HepG2 (cell line): ENCODE results near the gene BOD1L1. TPM values are rescaled to one million over a fixed set of nuclear protein-coding genes. Genes with fewer than 3 reads are reported as not detected.
A peak's percentile ranks its signal among the peaks of the same experiment; 100 is the strongest.

ENCODE experiments used
- ATAC-seq: fragments of 200-7000 bp; cut with Tn5 transposase; 3 replicates; pipeline ENCODE4 v1.9.1; 2020; ENCODE audit warnings: mild to moderate bottlenecking, moderate library complexity
- BruUV-seq: library from RNA; stranded (reverse); fragments of 400-500 nt; replicated peaks from 2 replicates; lab custom pipeline; 2021; lab: Mats Ljungman, UMichigan
- CTCF ChIA-PET: fragments of 300-600 bp; formaldehyde crosslinking; extraction: SDS; loops from one replicate; lab custom pipeline; 2021; ENCODE audit warnings: low total read pairs, inconsistent platforms, low intra/inter-chr PET ratio; lab: Yijun Ruan, JAX
- POLR2A ChIA-PET: fragments of 350-600 bp; sonication (Branson Sonifier 250); formaldehyde crosslinking; loops from one replicate; lab custom pipeline; 2020; ENCODE audit warnings: antibody characterized with exemption, inconsistent platforms; lab: Yijun Ruan, JAX
- DNase-seq: peaks from one replicate; pipeline ENCODE4 v3.0.0-alpha.2; 2015; ENCODE audit warnings: low spot score
- FAIRE-seq: peaks from 3 replicates; lab custom pipeline; 2011; peaks lifted over from hg19 to GRCh38; lab: Jason Lieb, UNC
- H2AFZ ChIP-seq: one replicate; pipeline ENCODE4 v1.6.1; 2011; ENCODE audit warnings: low read length, inconsistent platforms
- H3K27ac ChIP-seq: fragments of 300-600 bp; 3 replicates; pipeline ENCODE4 v1.8.0; 2011; ENCODE audit warnings: mixed run types, mild to moderate bottlenecking, mixed read lengths, low read length, inconsistent platforms; ENCODE audit not compliant: insufficient read depth; ENCODE audit errors: extremely low read length
- H3K27me3 ChIP-seq, 2 experiments: fragments of 200-600 bp in 1 of 2; 2 replicates in 1 of 2; 3 replicates in 1 of 2; pipeline versions ENCODE4 v1.6.0 to v1.8.0; 2011; ENCODE audit warnings: low read length in 2 of 2, mild to moderate bottlenecking in 2 of 2, moderate library complexity in 2 of 2, inconsistent platforms in 1 of 2; ENCODE audit not compliant: insufficient read depth in 2 of 2, control insufficient read depth in 1 of 2
- H3K36me3 ChIP-seq, 2 experiments: fragments of 200-600 bp in 1 of 2; replicated peaks in 1 of 2; 2 replicates in 1 of 2; 3 replicates in 1 of 2; pipeline versions ENCODE4 v1.5.1 to v1.8.0; 2011; ENCODE audit warnings: low read length in 2 of 2, inconsistent platforms in 1 of 2; ENCODE audit not compliant: insufficient read depth in 2 of 2, control insufficient read depth in 1 of 2
- H3K4me1 ChIP-seq: 2 replicates; pipeline ENCODE4 v1.5.1; 2012; ENCODE audit warnings: low read length, inconsistent platforms; ENCODE audit not compliant: insufficient read depth
- H3K4me2 ChIP-seq: 2 replicates; pipeline ENCODE4 v1.6.0; 2011; ENCODE audit warnings: low read depth, low read length, inconsistent platforms
- H3K4me3 ChIP-seq, 3 experiments: fragments of 200-600 bp in 1 of 3; sonication (generic), shearing (Covaris generic) in 1 of 3; replicated peaks in 1 of 3; 2 replicates each; pipeline ENCODE4 v1.5.1; 2011 to 2016; ENCODE audit warnings: low read length in 3 of 3, inconsistent platforms in 2 of 3, low read depth in 2 of 3, mild to moderate bottlenecking in 2 of 3, control low read depth in 1 of 3, mixed read lengths in 1 of 3; ENCODE audit not compliant: insufficient read depth in 1 of 3
- H3K79me2 ChIP-seq: one replicate; pipeline ENCODE4 v1.6.1; 2011; ENCODE audit warnings: low read length, inconsistent platforms; ENCODE audit not compliant: insufficient read depth
- H3K9ac ChIP-seq: 2 replicates; pipeline ENCODE4 v1.6.0; 2011; ENCODE audit warnings: mild to moderate bottlenecking, low read depth, low read length, inconsistent platforms; ENCODE audit not compliant: insufficient read depth
- H3K9me3 ChIP-seq: 2 replicates; pipeline ENCODE4 v1.5.1; 2012; ENCODE audit warnings: mild to moderate bottlenecking, low read length
- H4K20me1 ChIP-seq: 2 replicates; pipeline ENCODE4 v1.6.0; 2011; ENCODE audit warnings: inconsistent platforms, mild to moderate bottlenecking, low read length, moderate library complexity; ENCODE audit not compliant: insufficient read depth
- CAMTA2 ChIP-seq: sonication (generic); formaldehyde crosslinking; IDR thresholded peaks from 2 replicates; pipeline ENCODE4 v1.4.0; 2020; ENCODE audit warnings: mild to moderate bottlenecking, missing genetic modification reagents, borderline replicate concordance
- CCAR2 ChIP-seq: fragments of 200-400 bp; formaldehyde crosslinking; optimal IDR thresholded peaks from 2 replicates; pipeline ENCODE3; 2018; ENCODE audit warnings: low read depth, mild to moderate bottlenecking, low read length, moderate library complexity
- E2F1 ChIP-seq: sonication (generic); formaldehyde crosslinking; IDR thresholded peaks from 2 replicates; pipeline ENCODE4 v1.5.0; 2020; ENCODE audit warnings: missing genetic modification reagents
- HOXA9 ChIP-seq: sonication (generic); formaldehyde crosslinking; IDR thresholded peaks from 2 replicates; pipeline ENCODE4 v1.8.1; 2022; ENCODE audit warnings: missing genetic modification reagents, mild to moderate bottlenecking, moderate library complexity, borderline replicate concordance
- MEIS2 ChIP-seq: sonication (generic); formaldehyde crosslinking; IDR thresholded peaks from 2 replicates; pipeline ENCODE4 v1.9.0; 2021; ENCODE audit warnings: mild to moderate bottlenecking, missing genetic modification reagents
- NFKBIZ ChIP-seq: IDR thresholded peaks from 2 replicates; pipeline ENCODE4 v1.6.1; 2018; ENCODE audit warnings: missing genetic modification reagents, missing compliant biosample characterization
- POLR2A ChIP-seq, 2 experiments: IDR thresholded peaks; 2 replicates each; pipeline ENCODE4 v1.6.1; 2011; ENCODE audit warnings: low read depth in 2 of 2, low read length in 2 of 2, mild to moderate bottlenecking in 1 of 2, moderate library complexity in 1 of 2; ENCODE audit not compliant: insufficient read depth in 1 of 2
- SRSF9 ChIP-seq: fragments of 200-400 bp; formaldehyde crosslinking; IDR thresholded peaks from 2 replicates; pipeline ENCODE4 v1.6.1; 2018; ENCODE audit warnings: borderline replicate concordance, mild to moderate bottlenecking, low read depth, low read length; ENCODE audit not compliant: insufficient read depth, poor library complexity, severe bottlenecking
- ZNF235 ChIP-seq: sonication (generic); formaldehyde crosslinking; IDR thresholded peaks from 2 replicates; pipeline ENCODE4 v1.8.1; 2023; ENCODE audit warnings: mild to moderate bottlenecking, missing genetic modification reagents, borderline replicate concordance
- ZNF367 ChIP-seq: sonication (generic); formaldehyde crosslinking; IDR thresholded peaks from 2 replicates; pipeline ENCODE4 v1.4.0; 2020; ENCODE audit warnings: missing genetic modification reagents, borderline replicate concordance
- ZNF615 ChIP-seq: sonication (generic); formaldehyde crosslinking; IDR thresholded peaks from 2 replicates; pipeline ENCODE4 v1.5.0; 2020; ENCODE audit warnings: mild to moderate bottlenecking, missing genetic modification reagents, borderline replicate concordance
- ZNF629 ChIP-seq: sonication (generic); formaldehyde crosslinking; conservative IDR thresholded peaks from 2 replicates; pipeline ENCODE4 v1.5.0; 2020; ENCODE audit warnings: missing genetic modification reagents
- WGBS: methylation state at CpG from one replicate; pipeline ENCODE4 v1.1.6; 2017; ENCODE audit warnings: low lambda C conversion rate; 5-methylcytosine and 5-hydroxymethylcytosine counted together
- in situ Hi-C: cut with HindIII; loops from 2 replicates; pipeline ENCODE4 v1.10.0; 2017; ENCODE audit warnings: low pct_unique_long_range_greater_than_20kb; ENCODE audit not compliant: extremely low pct_ligation_motif_present
- intact Hi-C: fragments of 100-400 bp; cut with micrococcal nuclease; formaldehyde crosslinking; loops from one replicate; pipeline ENCODE4 v1.10.0; 2022; ENCODE audit not compliant: unreplicated experiment
- polyA plus RNA-seq, 8 experiments: library from polyadenylated mRNA; depleted of rRNA in 3 of 8; stranded (reverse) in 7 of 8; unstranded in 1 of 8; fragments of >200 nt; fragmentation: Illumina TruSeq in 4 of 8; extraction: Trizol in 4 of 8; gene quantifications; 2 replicates each; pipeline versions ENCODE4 v1.2.1 to v1.2.3, GENCODE V29; 2011 to 2016; ENCODE audit warnings: low read depth in 4 of 8, missing spikeins in 1 of 8, mixed read lengths in 1 of 8; ENCODE audit not compliant: insufficient read depth in 1 of 8
- total RNA-seq, 5 experiments: library from RNA; depleted of rRNA; stranded (reverse); fragments of >200 nt; fragmentation: Illumina TruSeq; extraction: Trizol; gene quantifications; 2 replicates each; pipeline ENCODE4 v1.2.3, GENCODE V29; 2016; ENCODE audit warnings: low read depth in 1 of 5
- TF ChIP-seq, protein P1 (sequence below): IDR thresholded peaks from 2 replicates; pipeline ENCODE4 v1.6.1; 2016; ENCODE audit warnings: low read depth, borderline replicate concordance

The BOD1L1 gene
- total and polyA plus RNA-seq, 2 of the 13 experiments (the other 11 are each of a cell fraction or from before 2014, with no cell fraction given): 11.7 to 17.9 TPM

DNA sequence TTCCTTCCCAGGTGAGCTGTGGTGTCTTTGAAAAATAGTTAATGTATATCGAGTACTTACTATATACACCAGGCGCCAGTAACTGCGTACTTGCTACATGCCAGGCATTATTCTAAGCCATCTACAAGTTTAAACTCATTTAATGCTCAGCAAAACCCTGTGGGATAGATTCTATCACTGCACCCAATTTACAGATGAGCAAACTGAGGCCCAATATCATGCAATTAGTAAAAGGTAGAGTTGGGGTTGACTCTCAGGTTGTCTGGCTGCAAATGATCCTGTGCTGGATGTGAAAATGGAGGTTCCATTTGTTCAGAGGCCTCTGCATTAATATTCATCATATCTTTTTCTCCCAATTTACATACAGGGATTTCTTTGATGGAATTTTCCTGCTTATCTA is 100.9 kb downstream of the BOD1L1 start:
- Histone ChIP-seq H3K4me2 (no peak overlapping the region), H4K20me1 (no peaks in the 10 kb centered on the region), H3K27me3 (peaks cover 11 to 86% of the 10 kb centered on the region in 2 experiments), H3K79me2 (no peaks in the 10 kb centered on the region), H3K36me3 (no peaks in the 10 kb centered on the region), H2AFZ (no peak overlapping the region), H3K9me3 (no peaks in the 10 kb centered on the region), H3K9ac (no peak overlapping the region), H3K4me3 (no peak overlapping the region), H3K27ac (no peak overlapping the region), H3K4me1 (no peaks in the 10 kb centered on the region)
- ChIA-PET POLR2A (no interaction called here), CTCF (no interaction called here)
- FAIRE-seq (no peak), ATAC-seq (no peak), DNase-seq (no peak)
- BruUV-seq: no TSS peak
- intact Hi-C loops: no loop called here
- in situ Hi-C loops: no loop called here
- TF ChIP-seq ZNF615 (CRISPR knock-in tag): no peak
- TF ChIP-seq ZNF629 (CRISPR knock-in tag): peak; percentile 87
- WGBS: 8% methylated on average over 3 of the region's 3 CpGs

- Histone ChIP-seq H3K27me3 (peaks cover 12 to 84% of the 10 kb centered on the region in 2 experiments), H3K36me3 (no peaks in the 10 kb centered on the region), H3K9me3 (no peaks in the 10 kb centered on the region), H4K20me1 (no peaks in the 10 kb centered on the region), H3K79me2 (no peaks in the 10 kb centered on the region), H3K27ac (no peak overlapping the region), H3K9ac (no peak overlapping the region), H2AFZ (no peak overlapping the region), H3K4me1 (no peaks in the 10 kb centered on the region), H3K4me3 (no peak overlapping the region), H3K4me2 (no peak overlapping the region)
- intact Hi-C loops: no loop called here
- in situ Hi-C loops: no loop called here
- WGBS: 21% methylated on average over 3 of the region's 4 CpGs
- CTCF ChIA-PET: no interaction called here
- no peak for FAIRE-seq
- no peak for DNase-seq
- POLR2A ChIA-PET: no interaction called here
- no peak for ATAC-seq
- no TSS peak for BruUV-seq
- TF ChIP-seq HOXA9 (CRISPR knock-in tag) (no peak), ZNF367 (CRISPR knock-in tag) (no peak), MEIS2 (no peak), E2F1 (CRISPR knock-in tag) (no peak), CCAR2 (no peak), CAMTA2 (CRISPR knock-in tag) (no peak), POLR2A (IDR thresholded peaks at IDR 0.05; ENCODE audit: insufficient read depth in 1 of 2, low read depth in 2 of 2, low read length in 2 of 2) (no peak), NFKBIZ (CRISPR knock-in tag) (no peak), ZNF235 (CRISPR knock-in tag) (no peak), SRSF9 (no peak)
- TF ChIP-seq, protein P1, sequence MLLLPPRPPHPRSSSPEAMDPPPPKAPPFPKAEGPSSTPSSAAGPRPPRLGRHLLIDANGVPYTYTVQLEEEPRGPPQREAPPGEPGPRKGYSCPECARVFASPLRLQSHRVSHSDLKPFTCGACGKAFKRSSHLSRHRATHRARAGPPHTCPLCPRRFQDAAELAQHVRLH (CRISPR knock-in tag): no peak
- TF ChIP-seq, all 625 proteins: peak for 0
Measured at GRCh38 chr4:13525606-13526281, 101.8 kb downstream of the BOD1L1 start.
